TTC549 (cell line): Measurements from ENCODE around the gene CCDC74A.
A peak's percentile ranks its signal among the peaks of the same experiment; 100 is the strongest.
"Not testable (repeated sequence)": the region's sequence is repeated elsewhere in the genome, so short reads cannot be mapped to it uniquely, and the experiment has no call there.

Experiments used
- FAIRE-seq: peaks from 2 replicates; lab custom pipeline; 2012; peaks lifted over from hg19 to GRCh38; lab: Jason Lieb, UNC

CCDC74A gene

DNA sequence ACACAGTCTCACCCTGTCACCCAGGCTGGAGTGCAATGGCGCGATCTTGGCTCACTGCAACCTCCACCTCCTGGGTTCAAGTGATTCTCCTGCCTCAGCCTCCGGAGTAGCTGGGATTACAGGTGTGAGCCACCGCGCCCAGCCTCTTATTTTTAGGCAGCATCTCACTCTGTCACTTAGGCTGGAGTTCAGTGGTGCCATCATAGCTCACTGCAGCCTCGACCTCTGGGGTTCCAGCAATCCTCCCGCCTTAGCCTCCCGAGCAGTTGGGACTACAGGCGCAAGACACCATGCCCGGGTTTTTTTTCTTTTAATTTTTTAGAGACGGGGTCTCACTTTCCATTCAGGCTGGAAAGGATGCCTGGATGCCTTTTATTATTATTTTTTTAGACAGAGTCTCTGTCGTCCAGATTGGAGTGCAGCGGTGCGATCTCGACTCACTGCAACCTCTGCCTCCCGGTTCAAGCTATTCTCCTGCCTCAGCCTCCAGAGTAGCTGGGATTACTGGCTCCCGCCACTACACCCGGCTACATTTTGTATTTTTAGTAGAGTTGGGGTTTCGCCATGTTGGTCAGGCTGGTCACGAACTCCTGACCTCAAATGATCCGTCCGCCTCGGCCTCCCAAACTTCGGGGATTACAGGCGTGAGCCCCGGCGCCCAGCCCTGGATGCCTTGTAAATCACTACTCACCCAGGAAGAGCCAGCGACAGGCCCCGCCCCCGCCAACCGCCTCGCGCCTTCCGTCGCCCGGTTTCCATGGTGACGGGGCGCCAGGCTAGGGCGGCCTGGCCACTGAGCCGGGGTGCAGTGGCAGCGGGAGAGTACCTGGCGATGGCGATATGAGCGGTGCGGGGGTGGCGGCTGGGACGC lies at the start of gene CCDC74A:
TSS of gene CCDC74A (plus strand) at position 758 of the 871 bp plus-strand sequence. CDS start at position 841, 83 bp downstream.
- not testable (repeated sequence) for FAIRE-seq

DNA sequence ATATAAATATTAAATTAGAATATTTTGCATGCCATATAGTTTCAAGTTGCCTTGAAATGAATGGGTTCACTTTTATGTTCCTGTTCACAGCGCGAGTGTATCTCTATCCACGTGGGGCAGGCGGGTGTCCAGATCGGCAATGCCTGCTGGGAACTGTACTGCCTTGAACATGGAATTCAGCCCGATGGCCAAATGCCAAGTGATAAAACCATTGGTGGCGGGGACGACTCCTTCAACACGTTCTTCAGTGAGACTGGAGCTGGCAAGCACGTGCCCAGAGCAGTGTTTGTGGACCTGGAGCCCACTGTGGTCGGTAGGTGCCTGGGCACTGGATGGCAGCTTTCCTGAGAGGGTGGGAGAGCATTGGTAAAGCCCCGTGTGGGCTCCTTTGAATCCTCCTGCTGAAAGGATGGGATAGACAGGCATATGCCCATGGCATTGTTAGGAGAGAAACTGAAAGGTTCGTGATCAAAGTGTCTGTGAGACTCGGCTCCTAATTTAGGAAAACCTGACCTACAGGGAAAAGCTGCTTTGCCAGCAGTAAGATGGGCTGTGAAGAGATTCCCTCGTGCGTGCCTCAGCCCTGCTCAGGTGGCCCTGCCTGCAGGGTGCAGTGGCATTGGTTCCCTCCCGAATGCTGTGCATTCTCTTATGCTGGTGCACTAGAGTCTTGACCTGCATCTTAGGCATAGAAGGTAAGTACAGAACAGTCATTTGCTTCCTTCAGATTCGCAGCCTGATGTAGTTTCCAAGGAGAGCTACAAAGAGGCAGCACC lies 49.4 kb upstream of the CCDC74A start:
- FAIRE-seq: not testable (repeated sequence)

DNA sequence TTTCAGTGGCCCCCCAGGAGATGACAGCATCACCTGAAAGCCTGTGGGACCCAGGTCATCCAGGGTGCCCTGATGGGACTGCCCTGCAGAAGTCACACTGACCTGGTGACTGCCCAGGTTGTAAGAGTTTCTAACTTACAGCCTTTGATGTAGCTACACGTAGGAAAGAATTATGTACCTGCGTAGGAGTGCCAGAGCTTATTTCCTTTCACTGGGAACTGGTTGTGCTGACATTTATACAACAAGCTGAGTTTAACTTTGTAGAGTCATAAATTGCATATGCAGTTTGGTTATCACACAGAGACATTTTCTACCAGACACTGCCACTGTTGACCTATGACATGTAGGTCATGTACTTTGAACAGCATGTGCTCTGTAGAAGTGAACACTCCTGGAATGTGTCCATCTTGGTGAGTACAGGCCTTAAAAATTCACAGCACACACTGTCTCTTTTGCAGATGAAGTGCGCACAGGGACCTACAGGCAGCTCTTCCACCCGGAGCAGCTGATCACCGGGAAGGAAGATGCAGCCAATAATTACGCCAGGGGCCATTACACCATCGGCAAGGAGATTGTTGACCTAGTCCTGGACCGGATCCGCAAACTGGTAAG lies 48.7 kb upstream of the CCDC74A start:
- not testable (repeated sequence) for FAIRE-seq

DNA sequence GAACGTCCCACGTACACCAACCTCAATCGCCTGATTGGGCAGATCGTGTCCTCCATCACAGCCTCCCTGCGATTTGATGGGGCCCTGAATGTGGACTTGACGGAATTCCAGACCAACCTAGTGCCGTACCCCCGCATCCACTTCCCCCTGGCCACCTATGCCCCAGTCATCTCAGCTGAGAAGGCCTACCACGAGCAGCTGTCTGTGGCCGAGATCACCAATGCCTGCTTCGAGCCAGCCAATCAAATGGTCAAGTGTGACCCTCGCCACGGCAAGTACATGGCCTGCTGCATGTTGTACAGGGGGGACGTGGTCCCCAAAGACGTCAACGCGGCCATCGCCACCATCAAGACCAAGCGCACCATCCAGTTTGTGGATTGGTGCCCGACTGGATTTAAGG lies 47.3 kb upstream of the CCDC74A start:
- FAIRE-seq: not testable (repeated sequence)

DNA sequence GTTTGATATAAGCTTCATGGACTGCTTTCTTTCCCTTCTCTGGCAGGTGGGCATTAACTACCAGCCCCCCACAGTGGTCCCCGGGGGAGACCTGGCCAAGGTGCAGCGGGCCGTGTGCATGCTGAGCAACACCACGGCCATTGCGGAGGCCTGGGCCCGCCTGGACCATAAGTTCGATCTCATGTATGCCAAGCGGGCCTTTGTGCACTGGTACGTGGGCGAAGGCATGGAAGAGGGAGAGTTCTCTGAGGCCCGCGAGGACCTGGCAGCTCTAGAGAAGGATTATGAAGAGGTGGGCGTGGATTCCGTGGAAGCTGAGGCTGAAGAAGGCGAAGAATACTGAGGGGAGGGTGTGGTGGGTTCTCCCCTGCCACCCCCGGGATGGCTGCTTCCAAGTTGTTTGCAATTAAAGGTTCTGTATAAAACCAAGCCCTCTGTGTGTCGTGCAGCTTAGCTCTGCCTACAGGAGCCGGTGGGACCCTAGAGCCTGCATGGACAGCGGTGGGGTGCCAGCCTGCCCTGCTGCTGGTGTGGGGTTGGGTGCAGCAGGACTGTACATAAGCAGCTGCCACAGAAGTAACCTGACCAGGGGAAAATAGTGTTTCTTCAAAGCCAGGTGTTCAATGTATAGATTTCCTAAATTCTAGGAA lies 45.1 kb upstream of the CCDC74A start:
- FAIRE-seq: not testable (repeated sequence)

DNA sequence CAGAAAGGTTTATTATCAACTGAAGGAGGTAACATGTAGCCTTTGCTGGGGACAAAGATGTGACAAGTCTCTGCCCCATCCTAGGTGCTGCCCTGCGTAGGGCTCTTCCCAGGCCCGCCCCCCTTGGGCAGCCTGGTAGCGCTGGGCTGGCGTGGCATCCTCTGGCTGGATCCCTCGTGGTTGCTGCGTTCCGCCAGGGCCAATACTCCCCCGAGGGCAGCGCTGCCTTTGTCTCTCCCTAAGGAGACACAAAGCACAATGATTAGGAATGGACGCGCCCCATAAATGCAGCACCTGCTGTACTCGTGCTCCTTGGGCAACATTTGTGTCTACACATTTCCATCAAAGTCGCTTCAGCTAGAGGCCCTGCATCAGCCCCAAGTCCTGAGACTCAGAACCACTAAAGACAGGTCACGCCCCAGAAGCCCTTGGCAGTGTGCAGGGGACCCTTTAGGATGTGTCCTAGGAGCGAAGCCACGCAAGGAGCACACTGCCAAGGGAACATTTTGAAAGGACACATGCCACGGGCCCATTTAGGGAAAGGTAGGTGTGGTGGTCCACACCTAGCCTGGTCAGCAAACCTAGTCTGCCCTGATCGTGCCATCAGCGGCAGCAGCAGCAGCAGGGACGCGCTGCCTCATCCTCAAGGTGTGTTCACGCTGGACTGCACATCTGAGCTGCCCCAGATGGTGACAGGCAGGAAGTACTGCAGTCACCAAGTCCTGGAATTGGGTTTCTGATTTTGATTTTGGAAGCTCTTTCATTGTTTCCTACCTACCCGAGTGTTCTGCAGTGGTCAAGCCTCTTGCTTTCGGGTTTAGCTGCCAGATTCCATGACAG lies 43.5 kb upstream of the CCDC74A start:
- FAIRE-seq: not testable (repeated sequence)

DNA sequence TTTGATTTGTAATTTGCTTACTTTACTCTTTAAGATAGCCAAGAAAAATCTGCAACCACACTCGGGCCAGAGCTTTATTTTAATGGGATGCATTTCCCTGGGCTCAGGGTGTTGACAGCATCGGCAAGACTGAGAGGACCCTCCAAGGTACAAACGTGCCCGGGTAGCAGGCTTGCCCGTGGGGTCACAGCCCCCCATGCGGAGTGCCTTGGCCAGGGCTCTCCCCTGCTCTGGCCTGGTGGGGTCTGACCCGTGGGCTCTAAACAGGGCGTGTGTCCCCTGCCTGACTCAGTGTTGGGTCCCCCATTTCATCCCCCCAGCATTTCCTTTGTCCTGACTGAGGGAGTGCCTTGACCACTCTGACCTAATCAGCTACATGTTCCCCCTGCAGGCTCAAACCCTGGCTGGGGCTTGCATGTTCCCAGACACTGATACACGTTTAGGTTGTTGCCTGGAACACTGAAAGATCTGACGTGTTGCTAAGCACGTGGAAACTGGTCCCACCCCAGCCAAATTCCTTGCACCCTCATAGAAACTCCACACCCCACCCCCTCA lies 42.7 kb upstream of the CCDC74A start:
- not testable (repeated sequence) for FAIRE-seq

DNA sequence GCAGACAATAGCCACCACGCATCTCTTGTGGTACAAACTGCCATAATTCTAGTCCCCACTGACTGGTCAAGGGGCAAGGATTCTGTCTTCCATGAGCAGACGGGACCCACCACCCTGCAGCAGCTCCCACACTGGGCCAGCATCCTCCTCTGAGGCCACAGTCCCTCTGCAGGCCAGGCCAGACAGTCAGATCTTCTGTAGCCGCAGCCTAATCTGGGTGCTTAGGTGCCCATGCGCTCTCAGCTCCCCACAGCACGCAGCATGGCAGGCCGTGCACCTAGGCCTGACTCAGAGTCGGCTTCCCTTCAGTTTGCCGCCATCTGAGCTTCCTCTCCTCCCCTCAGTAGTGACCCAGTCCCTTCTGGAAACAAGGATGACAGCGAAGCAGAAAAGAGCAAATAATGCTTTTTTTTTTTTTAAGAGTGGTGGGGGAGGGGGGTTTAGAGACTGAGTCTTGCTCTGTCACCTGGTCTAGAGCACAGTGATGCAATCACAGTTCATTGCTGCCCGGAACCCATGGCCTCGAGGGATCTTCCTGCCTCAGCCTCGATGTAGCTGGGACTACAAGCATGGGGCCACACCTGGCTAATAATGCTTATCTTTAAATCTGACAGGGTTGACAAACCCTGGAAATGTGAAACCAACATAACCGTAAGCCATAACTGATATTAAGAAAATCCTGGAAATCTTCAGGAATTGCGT lies 41.3 kb upstream of the CCDC74A start:
- not testable (repeated sequence) for FAIRE-seq

DNA sequence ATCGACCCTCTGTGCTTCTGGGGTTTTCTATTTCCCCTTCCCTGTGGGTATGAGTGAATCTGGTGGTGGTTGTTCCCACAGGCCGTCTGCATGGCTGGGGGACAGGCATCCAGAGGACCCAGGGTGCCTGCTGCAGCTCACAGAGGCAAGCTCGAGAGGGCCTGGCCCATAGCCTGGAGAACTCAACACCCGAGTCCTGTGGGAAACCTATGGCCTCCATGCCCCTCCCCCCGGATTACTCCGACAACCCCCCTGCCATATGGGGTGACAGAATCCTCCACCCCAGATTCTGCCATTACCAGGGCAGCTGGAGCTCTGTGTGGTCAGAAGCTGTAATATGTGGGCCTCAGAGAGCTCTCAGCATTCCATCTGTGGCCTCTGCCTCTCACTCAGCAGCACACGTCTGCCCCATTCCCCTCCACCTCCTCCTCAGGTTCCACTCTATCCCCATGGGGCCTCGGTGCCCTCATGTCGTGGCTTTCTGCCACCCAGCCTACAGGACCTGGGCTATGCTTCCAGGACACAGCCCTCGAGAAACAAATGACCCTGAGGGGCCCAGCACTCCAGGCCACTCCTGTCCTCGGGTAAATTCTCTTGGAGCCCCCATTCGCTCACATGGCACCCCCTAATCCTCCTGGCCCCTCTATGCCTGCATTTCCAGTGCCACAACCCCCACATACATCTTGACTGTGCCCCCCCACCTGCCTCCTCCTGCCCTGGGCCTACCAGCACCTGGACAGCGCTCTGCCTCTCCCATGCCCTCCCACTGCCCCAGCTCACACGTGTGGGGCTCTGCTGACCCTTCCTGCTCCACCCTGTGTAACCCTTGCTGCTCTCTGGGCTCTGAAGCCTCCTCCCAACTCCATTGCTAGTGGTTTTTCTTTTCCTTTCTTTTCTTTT lies 39.1 kb upstream of the CCDC74A start:
- FAIRE-seq: no peak

DNA sequence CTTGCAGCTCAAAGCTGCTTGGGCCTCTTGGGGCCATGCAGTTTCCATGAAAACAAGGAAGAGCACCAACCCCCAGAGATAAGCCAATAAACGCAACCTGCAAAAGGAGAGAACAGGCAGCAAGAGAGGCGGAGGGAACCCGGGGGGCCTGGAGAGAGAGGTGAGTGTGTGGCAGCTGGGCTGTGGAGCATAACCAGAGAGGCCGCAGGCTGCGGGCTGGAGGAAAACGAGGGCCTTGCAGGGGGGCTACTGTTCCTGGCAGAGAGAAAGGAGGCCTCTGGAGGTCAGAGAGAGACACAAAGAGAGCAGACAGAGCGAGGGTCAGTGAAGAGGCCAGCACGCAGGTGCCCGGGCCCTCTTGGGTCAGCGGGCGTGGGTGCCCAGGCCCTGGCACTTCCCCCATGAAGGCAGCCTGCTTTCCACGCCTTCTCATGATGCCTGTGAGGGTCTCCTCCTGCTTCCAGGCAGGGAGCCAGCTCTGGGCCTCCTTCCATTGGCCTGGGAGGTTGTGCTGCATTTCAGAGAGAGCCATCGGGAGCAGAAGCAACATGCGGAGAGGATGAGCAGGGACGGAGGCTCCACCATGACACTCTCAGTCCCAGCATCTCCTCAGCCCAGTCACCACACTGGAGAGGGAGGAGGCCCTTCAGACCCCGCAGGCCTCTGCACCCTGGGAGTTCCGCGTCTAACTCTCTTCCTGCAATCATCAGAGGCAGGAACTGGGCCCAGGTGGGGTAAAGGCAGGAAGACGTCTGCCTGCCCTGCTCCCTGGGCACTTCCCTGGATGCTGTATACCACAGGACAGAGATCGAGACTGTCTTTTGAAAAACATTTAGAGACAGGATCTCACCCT lies 36.8 kb upstream of the CCDC74A start:
- not testable (repeated sequence) for FAIRE-seq

DNA sequence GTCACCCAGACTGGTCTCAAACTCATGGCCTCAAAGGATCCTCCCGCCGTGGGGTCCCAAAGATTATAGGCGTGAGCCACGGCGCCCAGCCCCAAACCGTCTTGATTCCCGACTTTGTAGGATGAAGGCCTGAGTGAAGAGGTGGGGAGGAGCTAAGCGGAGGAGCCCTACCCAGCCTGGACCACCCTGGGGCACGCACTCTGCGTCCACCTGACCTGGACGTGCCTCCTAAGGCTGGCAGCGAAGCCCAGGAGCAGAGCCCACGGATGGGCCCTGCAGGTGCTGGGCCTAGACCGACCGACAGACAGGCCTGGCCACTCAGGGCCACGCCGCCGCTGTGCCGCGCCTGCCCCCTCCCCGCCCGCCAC lies 36.2 kb upstream of the CCDC74A start:
- FAIRE-seq: not testable (repeated sequence)

DNA sequence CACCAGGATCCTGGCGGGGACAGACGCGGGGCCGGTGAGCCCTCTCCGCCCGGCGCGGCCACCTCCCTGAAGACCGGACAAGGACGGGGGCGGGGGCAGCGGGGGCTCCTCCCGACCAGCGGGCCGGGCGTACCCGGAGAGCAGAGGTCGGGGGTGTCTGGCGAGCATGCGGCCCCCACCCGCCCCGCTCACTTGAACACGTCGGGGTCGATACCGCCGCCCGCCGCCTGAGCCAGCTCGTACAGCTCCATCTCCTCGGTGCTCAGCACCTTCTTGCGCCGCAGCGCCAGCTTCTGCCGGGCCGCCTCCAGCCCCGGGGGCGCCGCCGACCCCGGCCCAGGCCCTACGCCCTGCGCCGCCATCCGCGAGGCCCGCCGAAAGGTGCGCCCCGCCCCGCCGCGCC lies 35.7 kb upstream of the CCDC74A start, which contains the start of gene MZT2A:
TSS of gene MZT2A (minus strand) at position 383 of the 403 bp plus-strand sequence. CDS start at position 362, 21 bp downstream.
- FAIRE-seq: not testable (repeated sequence)

DNA sequence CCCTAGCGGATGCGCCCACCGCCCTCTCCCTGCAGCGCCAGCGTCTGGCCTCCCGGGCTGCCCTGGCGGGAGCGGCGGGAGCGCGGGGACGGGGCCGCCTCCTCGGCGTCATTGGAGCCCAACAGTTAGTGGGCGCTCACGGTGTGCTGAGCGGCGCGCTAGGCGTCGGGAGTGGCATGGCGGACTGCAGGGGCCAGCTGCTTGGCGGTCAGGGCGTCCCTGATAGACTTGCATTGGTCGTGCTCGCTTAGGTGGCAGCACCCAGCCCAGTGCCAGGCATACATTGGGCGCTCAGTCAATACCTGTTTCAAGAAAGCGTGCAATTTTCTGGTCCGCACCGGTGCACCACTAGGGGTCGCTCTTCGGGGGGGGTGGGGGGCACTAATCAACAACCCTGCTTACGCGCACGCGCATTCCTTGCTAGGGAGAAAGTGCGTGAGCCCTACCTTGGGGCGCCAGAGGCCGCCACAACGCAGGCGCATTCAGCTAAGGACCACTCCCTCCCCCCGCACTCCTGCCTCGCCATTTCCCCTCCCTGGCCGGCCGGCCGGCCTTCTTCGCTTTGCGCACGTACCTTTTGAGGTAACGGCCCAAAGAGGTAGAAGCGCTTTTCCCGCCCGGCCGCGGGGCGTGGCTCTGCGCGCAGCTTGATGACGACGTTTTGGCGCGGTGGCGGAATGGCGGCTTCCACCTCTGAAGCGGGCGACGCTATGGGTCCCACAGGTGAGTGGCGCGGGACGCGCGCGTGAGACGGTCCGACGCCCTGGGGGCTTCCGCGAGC lies 35.1 kb upstream of the CCDC74A start:
- peak; percentile 7 for FAIRE-seq

DNA sequence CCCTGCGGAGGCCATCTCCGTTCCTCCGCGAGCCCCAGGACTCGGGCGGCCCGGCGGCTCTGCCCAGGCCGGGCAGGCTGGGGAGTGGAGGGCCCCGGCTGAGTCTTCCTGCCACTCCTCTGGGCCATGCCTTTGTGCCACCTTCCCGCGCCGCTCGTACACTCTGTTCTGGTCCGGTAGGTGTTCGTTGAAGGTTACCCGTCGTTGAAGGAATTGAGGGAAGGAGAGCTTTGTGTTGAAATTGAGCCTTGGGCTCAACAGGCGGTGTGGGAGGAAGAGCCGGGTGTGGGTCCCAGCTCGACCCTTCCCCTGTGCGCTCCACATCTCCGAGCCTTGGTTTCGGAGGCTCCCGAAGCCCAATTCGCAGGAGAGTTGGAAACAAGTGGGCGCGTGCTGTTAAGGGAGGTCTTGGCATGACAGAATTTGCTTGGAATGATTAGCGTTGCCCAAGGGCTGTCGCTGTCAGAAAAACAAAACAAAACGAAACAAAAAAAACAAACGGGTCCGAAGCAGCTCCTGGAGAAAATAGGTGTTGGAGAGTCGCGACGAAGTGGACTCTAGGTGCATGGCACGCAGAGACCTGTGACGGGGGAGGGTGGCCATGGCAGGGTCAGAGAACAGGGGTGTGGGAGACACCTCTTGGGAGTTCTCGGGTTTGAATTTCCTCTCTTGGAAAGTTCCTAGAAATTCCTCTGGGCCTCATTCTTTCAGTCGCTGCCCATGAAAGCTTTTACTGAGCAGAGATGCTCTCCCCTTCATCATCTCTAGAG lies 34.3 kb upstream of the CCDC74A start:
- FAIRE-seq: no peak

DNA sequence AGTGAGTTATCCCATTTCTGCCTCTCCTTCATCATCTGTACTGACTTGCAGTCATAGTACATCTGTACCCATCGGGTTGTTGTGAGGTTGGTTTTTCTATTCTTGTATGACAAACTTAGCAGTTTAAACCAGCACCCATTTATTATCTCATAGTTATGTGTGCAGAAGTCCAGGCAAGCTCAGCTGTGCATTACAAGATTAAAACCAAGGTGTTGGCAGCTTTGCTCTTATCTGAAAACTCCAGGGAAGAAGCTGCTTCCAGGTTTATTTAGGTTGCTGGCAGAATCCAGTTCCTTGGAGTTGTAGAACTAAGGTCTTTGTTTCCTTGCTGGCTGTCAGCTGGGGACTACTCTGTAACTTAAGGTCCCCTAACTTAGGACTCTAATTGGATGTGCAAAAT lies 32.2 kb upstream of the CCDC74A start:
- not testable (repeated sequence) for FAIRE-seq

DNA sequence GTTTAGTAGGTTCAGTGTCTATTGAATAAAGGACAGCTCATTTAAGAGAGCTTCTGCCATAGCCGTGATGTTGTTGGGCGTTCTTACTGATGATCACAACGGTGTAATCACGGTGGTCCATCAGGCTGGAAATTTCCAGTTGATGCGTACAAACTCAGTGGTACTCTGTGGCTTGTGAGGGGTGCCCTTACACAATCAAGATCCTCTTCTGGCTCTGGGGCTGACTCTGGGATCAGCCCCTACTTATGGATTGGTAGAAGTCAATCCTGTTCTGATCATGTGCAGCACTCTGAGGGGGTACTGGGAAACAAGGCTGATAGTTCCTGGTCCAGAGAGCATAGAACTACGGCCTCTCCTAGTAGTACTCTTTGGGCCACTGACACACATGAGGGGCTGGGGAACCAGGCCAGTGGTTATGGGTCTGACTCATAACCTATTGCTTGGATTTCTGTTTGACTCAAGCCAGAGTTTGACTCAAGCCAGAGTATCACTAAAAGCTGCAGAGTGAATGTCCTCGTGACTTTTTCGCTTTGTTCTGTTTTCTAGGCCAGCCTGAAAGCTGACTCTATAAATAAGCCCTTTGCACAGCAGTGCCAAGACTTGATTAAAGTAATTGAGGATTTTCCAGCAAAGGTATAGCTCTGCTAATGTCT lies 29.2 kb upstream of the CCDC74A start:
- not testable (repeated sequence) for FAIRE-seq
